Stimulated activated CD8-positive, alpha-beta memory T cell treated with anti-CD3 and anti-CD28 coated beads, Interleukin-7, amount 100 ng/mL, for 48 hours (primary cell): ENCODE data around the gene DCDC2.
A peak's percentile ranks its signal among the peaks of the same experiment; 100 is the strongest.
"Not testable (repeated sequence)": the region's sequence is repeated elsewhere in the genome, so short reads cannot be mapped to it uniquely, and the experiment has no call there.

ENCODE experiments used
- DNase-seq, 2 donors: peaks; one replicate each; pipeline ENCODE4 v3.0.0-alpha.2; 2020; ENCODE audit warnings: low read depth in 1 of 2; ENCODE audit errors: extremely low read depth in 1 of 2

The DCDC2 gene

DNA sequence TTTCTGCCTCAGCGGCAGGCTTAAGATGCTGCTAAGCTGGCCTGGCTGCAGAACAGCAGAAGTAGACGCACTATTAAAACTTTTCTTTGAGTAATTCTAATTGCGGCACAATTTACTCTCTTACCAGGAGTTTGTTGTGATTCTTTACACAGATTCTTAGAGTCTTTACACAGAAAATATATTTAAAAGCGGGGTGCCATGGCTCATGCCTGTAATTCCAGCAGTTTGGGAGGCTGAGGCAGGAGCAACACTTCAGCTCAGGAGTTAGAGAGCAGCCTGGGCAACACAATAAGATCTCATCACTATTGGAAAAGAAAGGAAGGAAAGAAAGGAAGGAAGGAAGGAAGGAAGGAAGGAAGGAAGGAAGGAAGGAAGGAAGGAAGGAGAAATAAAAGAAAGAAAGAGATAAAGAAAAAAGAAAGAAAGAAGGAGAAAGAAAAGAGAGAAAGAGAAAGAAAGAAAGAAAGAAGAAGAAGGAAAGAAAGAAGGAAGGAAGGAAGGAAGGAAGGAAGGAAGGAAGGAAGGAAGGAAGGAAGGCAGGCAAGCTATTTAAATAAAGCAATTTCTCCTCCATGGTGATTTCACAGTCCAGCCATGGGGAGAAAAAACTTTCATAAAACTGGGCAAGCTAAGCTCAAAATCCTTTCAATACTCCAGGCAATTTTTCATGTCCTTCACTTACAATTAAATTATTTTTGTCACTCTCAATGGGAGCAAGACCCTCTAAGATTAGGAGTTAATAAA lies 23.8 kb upstream of the DCDC2 start:
- DNase-seq, result no peak

DNA sequence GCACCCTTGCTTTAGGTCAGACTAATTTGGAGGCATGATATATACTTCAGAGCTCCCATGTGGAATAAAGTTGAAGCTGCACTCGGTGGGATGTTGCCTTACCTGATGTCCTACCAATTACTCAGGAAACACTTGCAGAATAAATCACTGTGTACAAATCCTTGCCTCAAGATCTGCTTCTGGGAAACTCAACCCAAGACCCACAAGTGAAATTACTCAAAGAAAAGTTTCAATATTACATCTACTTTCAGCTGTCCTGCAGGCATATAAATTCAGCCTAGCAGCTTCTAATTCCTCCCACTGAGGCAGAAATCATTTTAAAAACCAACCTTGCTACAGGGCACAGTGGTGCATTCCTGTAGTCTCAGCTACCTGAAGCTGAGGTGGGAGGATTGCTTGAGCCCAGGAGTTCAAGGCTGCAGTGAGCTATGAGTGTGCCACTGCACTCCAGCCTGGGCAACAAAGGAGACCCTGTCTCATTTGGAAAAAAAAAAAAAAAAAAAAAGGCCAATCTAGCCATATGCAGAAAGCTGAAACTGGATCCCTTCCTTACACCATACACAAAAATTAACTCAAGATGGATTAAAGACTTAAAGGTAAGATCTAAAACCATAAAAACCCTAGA lies 20.7 kb upstream of the DCDC2 start:
- no peak for DNase-seq

DNA sequence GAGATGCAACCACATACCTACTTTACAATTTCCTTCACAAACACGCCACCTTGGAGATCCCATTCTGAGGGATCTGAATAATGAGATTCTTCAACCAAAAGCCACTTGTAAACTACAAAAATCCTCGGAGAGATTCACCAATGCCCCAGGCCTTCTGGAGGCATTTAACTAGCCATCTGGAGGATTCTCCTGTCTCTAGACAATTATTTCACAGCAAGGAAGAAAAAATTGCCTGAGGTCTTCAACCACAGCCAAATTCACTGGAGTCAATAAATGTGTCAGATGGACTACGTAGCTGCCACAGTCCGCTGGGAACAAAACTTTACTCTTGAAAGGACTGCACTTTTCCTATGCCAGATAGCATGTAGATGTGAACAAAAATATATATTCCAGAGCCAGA lies 19.0 kb upstream of the DCDC2 start:
- DNase-seq, result no peak

DNA sequence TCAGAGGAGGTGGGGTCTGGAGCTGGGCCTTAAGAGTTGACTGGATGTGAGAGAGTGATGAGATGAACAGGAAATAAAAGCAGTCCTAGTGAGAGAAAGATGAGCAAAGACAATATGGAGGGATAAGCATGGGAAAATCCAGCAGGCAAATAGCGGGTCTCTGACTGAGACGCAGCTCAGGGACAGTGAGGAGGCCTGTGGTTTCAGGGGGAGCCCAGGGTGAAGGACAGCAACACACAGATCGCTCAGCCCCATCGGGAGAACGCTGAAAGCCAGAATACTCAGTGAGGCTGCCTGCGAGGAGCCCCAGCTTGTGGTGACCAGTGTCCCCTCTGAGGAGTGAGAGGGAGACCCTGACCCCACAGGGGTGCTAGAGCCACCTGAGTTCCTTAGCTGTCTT lies 16.8 kb upstream of the DCDC2 start:
- DNase-seq, result no peak

DNA sequence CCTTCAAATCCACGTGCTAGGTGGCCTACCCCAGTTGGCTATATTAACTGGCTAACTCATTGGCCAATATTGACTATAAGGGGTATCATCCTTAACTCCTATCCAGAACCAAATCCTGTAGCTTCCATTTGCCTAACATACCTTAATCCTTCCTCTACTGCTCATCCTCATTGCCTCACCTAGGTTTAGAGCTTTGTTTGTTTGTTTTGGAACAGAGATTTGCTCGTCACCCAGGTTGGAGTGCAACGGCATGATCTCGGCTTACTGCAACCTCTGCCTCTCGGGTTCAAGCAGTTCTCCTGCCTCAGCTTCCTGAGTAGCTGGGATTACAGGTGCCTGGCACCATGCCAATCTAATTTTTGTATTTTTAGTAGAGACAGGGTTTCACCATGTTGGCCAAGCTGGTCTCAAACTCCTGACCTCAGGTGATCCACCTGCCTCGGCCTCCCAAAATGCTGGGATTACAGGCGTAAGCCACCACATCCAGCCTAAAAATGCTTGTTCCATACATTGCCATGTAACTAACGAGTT lies 7.3 kb upstream of the DCDC2 start:
- not testable (repeated sequence) for DNase-seq

DNA sequence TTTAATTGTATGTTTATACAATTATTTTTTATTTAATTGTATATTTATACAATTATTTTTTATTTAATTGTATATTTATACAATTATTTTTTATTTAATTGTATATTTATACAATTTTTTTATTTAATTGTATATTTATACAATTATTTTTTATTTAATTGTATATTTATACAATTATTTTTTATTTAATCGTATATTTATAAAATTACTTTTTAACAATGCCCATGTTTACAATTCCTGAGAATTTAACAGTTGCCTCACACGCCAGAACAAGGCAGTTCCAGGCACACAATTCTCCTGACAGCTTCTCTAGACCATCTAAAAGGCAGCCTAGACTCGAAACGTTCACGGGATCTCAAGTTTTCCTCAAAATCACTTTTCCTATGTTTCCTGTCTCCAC lies 4.5 kb upstream of the DCDC2 start:
- not testable (repeated sequence) for DNase-seq

DNA sequence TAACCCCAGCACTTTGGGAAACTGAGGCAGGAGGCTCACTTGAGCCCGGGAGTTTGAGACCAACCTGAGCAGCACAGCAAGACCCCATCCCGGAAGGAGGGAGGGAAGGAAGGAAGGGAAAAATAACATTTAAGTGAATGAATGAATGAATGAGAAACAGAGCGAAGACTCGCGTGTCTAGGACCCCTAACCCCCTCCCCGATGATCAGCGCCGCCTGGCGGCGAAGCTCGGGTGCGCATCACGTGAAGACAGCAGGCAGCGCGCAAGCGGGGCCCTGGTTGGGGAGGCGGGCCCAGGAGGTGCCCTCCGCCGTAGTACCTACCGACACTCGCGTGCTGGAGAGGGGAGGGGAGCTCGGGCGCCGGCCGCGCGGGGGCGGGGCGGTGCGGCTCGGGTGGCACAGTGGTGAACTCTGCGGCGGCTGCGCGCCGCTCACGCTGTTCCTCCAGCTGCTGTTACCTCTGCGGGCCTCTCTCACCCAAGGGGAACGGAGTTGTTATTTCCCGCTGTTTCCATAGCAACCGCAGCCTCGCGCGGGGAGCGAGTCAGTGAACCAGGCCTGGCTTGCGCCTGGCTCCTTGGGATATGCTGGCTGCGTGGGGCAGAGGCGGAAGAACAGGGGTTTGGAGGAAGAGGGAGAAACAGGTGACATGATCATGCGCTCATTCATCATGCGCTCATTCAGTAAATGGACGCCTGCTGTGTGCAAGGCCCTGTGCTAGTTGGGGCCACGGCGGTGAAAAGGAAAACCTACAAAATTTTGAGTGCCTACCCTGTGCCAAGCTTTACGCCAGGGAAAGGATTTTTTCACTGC lies 2.0 kb upstream of the DCDC2 start:
- DNase-seq, result peak; percentile 76 to 79

DNA sequence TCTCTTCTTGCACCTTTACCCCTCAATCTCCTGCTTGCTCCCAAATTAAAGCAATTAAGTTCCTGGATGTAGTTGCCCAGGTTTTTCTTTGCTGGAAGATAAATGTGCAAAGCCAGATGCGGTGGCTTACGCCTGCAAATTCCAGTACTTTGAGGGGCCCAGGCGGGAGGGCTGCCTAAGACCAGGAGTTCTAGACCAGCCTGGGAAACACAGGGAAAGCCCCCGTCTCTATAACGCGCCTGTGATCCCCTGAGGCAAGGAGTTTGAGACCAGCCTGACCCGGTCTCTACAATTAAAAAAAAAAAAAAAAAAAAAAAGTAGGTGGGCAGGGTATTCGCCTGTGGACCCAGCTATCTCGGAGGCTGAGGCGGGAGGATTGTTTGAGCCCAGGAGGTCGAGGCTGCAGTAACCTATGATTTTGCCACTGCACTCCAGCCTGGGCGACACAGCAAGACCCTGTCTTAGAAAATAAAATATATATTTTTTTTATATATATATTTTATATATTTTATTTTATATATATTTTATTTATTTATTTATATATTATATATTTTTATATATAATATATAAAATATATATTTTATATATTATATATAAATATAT lies 461 bp upstream of the DCDC2 start:
- no peak for DNase-seq

DNA sequence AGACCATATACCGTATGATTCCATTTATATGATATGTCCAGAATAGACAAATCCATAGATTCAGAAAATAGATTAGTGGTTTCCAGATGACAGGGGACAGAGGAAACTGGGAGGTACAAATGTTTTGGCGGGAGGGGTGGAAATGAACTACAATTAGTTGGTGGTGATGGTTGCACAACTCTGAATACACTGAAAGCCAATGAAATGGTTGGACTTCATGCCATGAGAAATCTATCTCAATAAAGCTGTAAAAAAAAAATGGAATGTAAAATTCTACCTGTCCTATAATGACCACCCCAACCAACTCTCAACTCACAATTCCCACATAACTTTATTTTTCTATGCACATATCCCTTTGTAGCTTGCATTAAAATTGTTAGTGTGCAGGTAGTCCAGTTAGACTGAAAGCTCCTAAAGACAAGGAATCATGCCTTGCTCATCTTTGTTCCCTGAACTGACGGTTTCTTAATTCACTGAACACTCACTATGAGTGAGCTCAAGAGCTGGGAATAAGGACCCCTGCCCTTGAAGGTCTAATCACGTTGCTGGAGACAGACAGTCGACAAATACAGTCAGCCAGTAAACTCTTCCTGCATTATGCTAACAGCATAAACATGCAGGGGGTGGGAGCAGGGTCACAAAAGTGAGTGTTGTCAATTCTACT lies 1.4 kb downstream of the DCDC2 start:
- no peak for DNase-seq

DNA sequence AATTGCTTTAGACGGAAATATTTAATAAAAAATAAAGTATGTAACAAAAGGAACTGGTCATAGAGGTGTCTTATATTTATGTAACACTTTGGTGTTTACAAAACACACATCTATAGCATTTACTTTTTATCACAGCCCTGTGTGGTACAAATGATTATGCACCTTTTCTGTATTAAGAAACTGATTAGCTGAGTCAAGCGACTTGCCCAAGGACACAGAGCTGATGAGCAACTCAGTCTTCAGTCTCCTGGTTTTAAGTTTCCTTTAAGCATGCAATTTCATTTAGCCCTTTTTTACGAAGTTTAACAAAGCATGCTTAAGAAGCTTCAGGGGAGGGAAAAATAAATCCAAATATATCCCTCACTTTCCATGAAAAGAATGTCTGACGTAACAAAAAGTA lies 2.5 kb downstream of the DCDC2 start:
- DNase-seq, result no peak

DNA sequence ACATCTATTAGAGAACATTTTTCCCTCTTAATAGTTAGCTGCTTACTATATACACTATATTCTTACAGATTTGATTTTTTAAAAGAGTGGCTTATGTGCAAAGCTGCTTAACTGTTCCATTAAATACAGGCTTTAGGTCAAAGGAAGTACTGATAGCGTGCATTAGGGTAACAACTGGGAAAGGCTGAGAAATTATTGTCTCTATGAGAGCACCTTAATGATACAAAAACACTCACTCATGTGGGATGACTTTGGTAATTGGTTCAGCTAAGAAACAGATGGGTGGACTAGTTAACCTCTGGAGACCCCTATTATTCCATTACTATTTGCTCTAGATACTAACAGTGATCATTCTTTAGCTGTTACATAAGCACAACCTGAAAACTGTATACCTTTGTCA lies 4.0 kb downstream of the DCDC2 start:
- no peak for DNase-seq

DNA sequence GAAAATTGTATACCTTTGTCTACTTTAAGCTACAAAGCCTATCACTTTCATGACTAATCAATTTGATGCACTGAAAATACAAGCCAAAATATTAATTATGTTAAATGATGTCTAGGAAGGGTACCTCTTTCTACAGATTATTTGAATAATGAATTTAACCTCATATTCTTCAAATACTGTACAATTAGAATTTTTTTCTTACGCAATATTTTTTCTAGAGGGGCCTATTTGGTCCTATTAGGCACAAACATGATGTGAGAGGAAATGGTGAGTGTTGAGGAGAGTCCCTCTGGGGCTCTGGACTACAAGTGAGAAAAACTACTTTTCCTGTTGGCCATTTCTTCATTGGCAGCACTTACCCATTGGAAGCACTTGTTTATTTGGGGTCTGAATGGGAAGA lies 5.4 kb downstream of the DCDC2 start:
- DNase-seq, result no peak

DNA sequence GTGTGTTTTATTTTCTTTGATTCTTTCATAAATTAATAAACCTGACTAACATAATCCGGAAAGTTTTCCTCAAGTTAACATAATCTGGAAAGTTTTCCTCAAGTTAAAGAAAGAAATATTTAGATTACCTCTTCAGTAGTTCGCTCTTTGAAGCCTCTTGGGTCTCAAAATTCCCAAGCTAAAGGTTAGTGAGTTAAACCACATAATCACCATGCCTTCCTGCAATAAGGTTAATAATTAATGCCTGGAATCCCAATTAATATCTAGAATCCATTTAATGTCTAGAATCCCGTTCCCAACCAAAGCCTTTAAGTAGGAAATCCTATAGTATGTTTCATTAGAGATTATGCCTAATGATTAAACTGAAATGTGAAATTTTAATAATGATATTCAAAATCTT lies 12.9 kb downstream of the DCDC2 start:
- no peak for DNase-seq

DNA sequence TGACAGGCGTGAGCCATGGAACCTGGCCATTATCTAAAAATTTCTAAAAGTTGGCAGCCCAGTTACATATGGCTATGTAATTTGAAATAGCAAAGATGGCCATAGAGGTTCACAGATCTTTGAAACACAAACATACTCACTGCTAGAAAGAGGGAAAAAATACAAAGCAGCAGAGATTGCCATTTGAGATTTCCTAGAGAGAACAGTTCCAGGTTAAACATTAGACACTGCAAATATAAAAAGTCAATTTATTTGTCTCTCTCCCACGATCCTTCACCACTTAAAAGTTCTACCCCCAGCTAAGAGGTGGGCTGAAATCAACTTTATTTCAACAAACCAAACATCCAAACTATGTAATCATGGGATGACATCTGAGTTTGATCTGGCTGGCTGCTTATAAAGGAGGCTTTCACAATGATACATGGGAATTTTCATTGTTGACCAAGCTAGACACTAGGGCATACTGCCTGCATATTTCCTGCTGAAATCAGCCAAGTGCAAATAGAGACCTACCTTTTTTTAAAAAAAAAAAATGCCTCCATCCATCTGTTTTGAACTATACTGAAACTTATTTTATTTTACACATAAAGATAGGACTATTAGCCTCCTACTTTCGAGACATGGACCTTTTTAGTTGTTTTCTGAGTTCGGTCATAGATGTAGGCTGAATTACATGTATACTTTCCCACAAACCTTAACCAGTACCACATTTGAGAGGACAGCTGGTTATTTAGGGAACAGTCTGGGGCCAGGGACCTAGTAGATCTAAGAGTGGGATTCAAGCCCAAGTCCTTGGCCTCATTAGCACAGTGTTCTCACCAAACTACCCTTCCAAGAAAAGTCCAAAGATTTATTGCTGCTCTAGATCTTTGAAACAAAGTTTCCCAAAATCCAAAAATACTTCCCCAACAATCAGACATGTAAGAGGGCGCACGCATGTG lies 16.6 kb downstream of the DCDC2 start:
- DNase-seq, result no peak

DNA sequence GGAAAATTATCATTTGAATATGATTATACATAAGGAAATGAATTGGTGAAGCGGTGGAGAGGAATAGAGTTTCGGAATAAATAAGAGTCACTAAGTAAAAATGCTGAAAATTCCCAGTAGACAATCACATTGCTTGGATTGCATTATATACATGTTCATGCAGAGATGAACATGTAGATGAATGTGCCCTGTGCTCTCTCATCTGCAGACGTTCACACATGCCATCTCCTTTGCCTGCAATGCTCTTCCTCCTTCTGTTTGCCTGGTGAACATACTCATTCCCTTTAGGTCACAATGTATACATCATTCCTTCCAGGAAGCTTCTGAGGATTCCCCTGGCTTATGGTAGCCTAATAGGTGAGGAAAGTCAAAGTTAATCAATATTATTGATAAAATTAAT lies 17.9 kb downstream of the DCDC2 start:
- no peak for DNase-seq

DNA sequence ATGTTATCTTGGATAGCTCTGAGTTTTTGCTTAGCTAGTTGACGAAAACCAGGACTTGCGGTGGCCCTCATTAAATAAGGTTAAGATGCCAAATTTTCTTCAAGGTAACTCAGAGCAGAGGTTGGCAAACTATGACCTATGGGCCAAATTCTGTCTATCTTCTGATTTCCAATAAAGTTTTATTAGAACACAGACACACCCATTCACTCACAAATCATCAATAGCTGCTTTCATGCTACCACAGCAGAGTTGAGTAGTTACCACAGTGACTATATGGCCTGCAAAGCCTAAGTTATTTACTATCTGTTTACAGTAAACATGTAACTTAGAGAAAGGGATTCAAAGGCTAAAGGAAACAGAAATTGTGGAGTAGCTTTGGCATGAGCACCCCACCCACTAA lies 23.6 kb downstream of the DCDC2 start:
- DNase-seq, result no peak

DNA sequence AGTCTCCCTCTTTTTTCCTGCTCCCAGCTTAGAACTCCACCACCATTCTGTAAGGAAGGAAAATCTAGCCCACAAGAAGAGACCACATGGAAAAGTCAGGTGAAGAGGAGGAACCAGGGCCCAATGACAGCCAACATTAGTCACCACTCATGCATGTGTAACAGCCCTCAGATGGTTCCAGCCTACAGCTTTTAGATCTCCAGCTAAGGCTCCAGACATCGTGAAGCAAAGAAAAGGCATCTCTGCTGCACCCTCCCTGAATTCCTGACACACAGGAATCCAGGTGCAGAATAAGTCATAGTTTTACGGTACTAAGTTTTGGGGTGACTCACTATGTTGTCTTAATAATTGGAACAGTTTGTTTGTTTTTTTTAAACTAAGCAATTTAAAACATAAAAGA lies 25.5 kb downstream of the DCDC2 start:
- no peak for DNase-seq

DNA sequence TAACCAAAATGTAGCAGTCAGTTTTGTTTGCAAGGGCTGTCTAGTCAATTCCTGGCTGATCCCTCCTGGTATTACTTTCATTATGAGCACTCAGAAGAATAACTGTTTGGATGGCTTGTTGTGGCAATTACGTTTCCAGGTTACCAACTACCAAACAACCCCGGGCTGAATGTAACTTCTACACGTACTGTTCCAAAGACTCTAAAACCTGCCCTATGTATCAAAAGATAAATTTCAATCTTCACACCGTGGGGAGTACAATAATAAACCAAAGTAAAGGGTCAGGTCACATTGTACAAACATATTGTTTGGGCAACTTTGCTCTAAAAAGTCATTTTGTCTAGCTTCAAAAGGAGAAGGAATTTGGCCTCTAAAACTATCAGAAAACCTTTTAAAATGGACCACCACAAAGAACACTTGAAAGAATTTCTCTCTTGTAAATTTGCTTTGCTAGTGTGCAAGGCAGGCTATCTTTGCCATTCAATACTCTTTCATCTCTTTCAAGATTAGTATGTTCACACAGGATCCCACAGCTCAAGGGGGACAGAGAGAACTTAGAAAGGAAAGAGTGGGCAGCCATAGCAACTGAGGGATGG lies 27.6 kb downstream of the DCDC2 start:
- no peak for DNase-seq

DNA sequence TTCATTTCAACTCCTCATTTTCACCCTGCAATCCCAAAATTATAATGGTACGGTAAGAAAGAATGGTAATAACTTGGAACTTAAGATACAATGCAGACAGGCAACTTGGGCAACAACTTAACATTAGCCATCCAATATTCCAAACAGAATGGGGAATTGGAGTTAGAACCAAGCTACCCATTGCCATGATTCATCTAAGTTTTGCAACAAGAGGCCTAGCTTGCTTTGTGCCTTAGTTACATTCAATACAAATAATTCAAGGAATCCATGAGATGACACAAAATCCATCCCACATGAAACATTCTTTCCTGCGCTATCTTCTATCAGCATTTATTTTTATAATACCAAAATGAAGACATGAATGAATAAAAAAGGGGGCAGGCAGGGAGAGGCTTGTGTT lies 28.4 kb downstream of the DCDC2 start:
- DNase-seq, result no peak
